ENCODE results near the gene RBM20.

The RBM20 gene

GRCh38 chr10:110699859-110700468, 55.8 kb downstream of the RBM20 start:
- TF ChIP-seq CTCF (IDR thresholded peaks at IDR 0.05; ENCODE audit: insufficient read depth, low read length) (no peak), GABPA (IDR thresholded peaks at IDR 0.05; ENCODE audit: low read depth) (no peak)
- Histone ChIP-seq H3K4me3 (replicated peaks; ENCODE audit: insufficient read depth, low read length) (no peak overlapping the region), H3K27me3 (ENCODE audit: insufficient read depth, poor library complexity, severe bottlenecking) (no peaks in the 10 kb centered on the region), H3K27ac (replicated peaks) (no peak overlapping the region)
- DNase-seq (ENCODE audit: low read depth in 1 of 2, low spot score in 1 of 2): no peak

- H3K27me3 ChIP-seq (ENCODE audit: insufficient read depth, poor library complexity, severe bottlenecking): no peaks in the 10 kb centered on the region
- H3K4me3 ChIP-seq (replicated peaks; ENCODE audit: insufficient read depth, low read length): no peak overlapping the region
- TF ChIP-seq REST (IDR thresholded peaks at IDR 0.05; ENCODE audit: insufficient replicate concordance, low read depth) (no peak), GABPA (IDR thresholded peaks at IDR 0.05; ENCODE audit: low read depth) (no peak), CTCF (IDR thresholded peaks at IDR 0.05; ENCODE audit: insufficient read depth, low read length) (no peak), POLR2AphosphoS5 (IDR thresholded peaks at IDR 0.05; ENCODE audit: low read depth) (no peak), SPI1 (IDR thresholded peaks at IDR 0.05; ENCODE audit: borderline replicate concordance, low read depth) (no peak)
- H3K27ac ChIP-seq (replicated peaks): no peak overlapping the region
- no peak for DNase-seq (ENCODE audit: low read depth in 1 of 2, low spot score in 1 of 2)
Observed at GRCh38 chr10:110700947-110701616, 56.9 kb downstream of the RBM20 start.

GRCh38 chr10:110701617-110701971, 57.5 kb downstream of the RBM20 start:
- H3K27ac ChIP-seq (replicated peaks): no peak overlapping the region
- no peak for DNase-seq (ENCODE audit: low read depth in 1 of 2, low spot score in 1 of 2)
- H3K27me3 ChIP-seq (ENCODE audit: insufficient read depth, poor library complexity, severe bottlenecking): no peaks in the 10 kb centered on the region
- no peak overlapping the region for H3K4me3 ChIP-seq (replicated peaks; ENCODE audit: insufficient read depth, low read length)
- TF ChIP-seq GABPA (IDR thresholded peaks at IDR 0.05; ENCODE audit: low read depth) (no peak), CTCF (IDR thresholded peaks at IDR 0.05; ENCODE audit: insufficient read depth, low read length) (no peak), SPI1 (IDR thresholded peaks at IDR 0.05; ENCODE audit: borderline replicate concordance, low read depth) (no peak), REST (IDR thresholded peaks at IDR 0.05; ENCODE audit: insufficient replicate concordance, low read depth) (no peak), POLR2AphosphoS5 (IDR thresholded peaks at IDR 0.05; ENCODE audit: low read depth) (no peak)

GRCh38 chr10:110704070-110704469, 59.9 kb downstream of the RBM20 start:
- no peak for DNase-seq (ENCODE audit: low read depth in 1 of 2, low spot score in 1 of 2)
- no peak overlapping the region for H3K4me3 ChIP-seq (replicated peaks; ENCODE audit: insufficient read depth, low read length)
- H3K27me3 ChIP-seq (ENCODE audit: insufficient read depth, poor library complexity, severe bottlenecking): no peaks in the 10 kb centered on the region
- no peak overlapping the region for H3K27ac ChIP-seq (replicated peaks)
- TF ChIP-seq POLR2AphosphoS5 (IDR thresholded peaks at IDR 0.05; ENCODE audit: low read depth) (no peak), SPI1 (IDR thresholded peaks at IDR 0.05; ENCODE audit: borderline replicate concordance, low read depth) (no peak), REST (IDR thresholded peaks at IDR 0.05; ENCODE audit: insufficient replicate concordance, low read depth) (no peak), GABPA (IDR thresholded peaks at IDR 0.05; ENCODE audit: low read depth) (no peak), CTCF (IDR thresholded peaks at IDR 0.05; ENCODE audit: insufficient read depth, low read length) (no peak)
